GM12892 (cell line): ENCODE results near the gene CACNA2D3.

Experiments
- POLR2A ChIP-seq: IDR thresholded peaks from 2 replicates; pipeline ENCODE4 v1.6.1; 2011; ENCODE audit warnings: low read depth, low read length, control low read depth
- POLR2AphosphoS5 ChIP-seq: IDR thresholded peaks from 2 replicates; pipeline ENCODE4 v1.6.1; 2011; ENCODE audit warnings: low read depth, low read length, control low read depth

GRCh38 chr3:54214845-54215244, 92.5 kb downstream of the CACNA2D3 start:
- TF ChIP-seq POLR2AphosphoS5 (no peak), POLR2A (no peak)
